GM23338 (cell line): Measurements from ENCODE around the gene ZP2. TPM values are rescaled to one million over a fixed set of nuclear protein-coding genes. Genes with fewer than 3 reads are reported as not detected.

ENCODE experiments used
- ATAC-seq: fragments of 200-7000 bp; cut with Tn5 transposase; 3 replicates; pipeline ENCODE4 v1.9.1; 2020
- DNase-seq: peaks from one replicate; pipeline ENCODE4 v3.0.0-alpha.2; 2015; ENCODE audit warnings: low spot score
- H2AFZ ChIP-seq: fragments of 200-600 bp; sonication (generic); 2 replicates; pipeline ENCODE4 v1.8.0; 2016; ENCODE audit warnings: antibody characterized with exemption, mild to moderate bottlenecking, moderate library complexity
- H3F3A ChIP-seq: fragments of 200-600 bp; sonication (generic); replicated peaks from 2 replicates; pipeline ENCODE4 v1.8.0; 2017; ENCODE audit warnings: antibody characterized with exemption, mixed run types, low read depth
- H3K27ac ChIP-seq: fragments of 200-600 bp; sonication (generic); 2 replicates; pipeline ENCODE4 v1.6.1; 2016; ENCODE audit warnings: low read depth
- H3K27me3 ChIP-seq: fragments of 200-600 bp; sonication (generic); 2 replicates; pipeline ENCODE4 v1.8.0; 2016; ENCODE audit warnings: mild to moderate bottlenecking, mixed run types, moderate library complexity; ENCODE audit not compliant: insufficient read depth
- H3K36me3 ChIP-seq: fragments of 200-600 bp; sonication (generic); 2 replicates; pipeline ENCODE4 v1.8.0; 2016; ENCODE audit warnings: mild to moderate bottlenecking; ENCODE audit not compliant: insufficient read depth
- H3K4me1 ChIP-seq: fragments of 200-600 bp; sonication (generic); 2 replicates; pipeline ENCODE4 v1.8.0; 2016; ENCODE audit warnings: mild to moderate bottlenecking, moderate library complexity; ENCODE audit not compliant: insufficient read depth
- H3K4me2 ChIP-seq: fragments of 200-600 bp; sonication (generic); 2 replicates; pipeline ENCODE4 v1.7.1; 2017; ENCODE audit warnings: mixed run types
- H3K4me3 ChIP-seq: fragments of 200-600 bp; sonication (generic); 2 replicates; pipeline ENCODE4 v1.6.1; 2016; ENCODE audit warnings: mixed run types
- H3K79me2 ChIP-seq: fragments of 200-600 bp; sonication (generic); replicated peaks from 2 replicates; pipeline ENCODE4 v1.8.0; 2017; ENCODE audit warnings: mild to moderate bottlenecking; ENCODE audit not compliant: insufficient read depth
- H3K9me2 ChIP-seq: fragments of 200-600 bp; sonication (generic); 2 replicates; pipeline ENCODE4 v1.8.0; 2017; ENCODE audit not compliant: insufficient read depth
- H4K20me1 ChIP-seq: fragments of 200-600 bp; sonication (generic); replicated peaks from 2 replicates; pipeline ENCODE4 v1.8.0; 2017; ENCODE audit warnings: mild to moderate bottlenecking; ENCODE audit not compliant: insufficient read depth
- H3K27ac Mint-ChIP-seq: 2 replicates; pipeline ENCODE4 v1.8.0; 2020; ENCODE audit warnings: inconsistent platforms, mild to moderate bottlenecking, moderate library complexity, mixed read lengths
- H3K27me3 Mint-ChIP-seq: 3 replicates; pipeline ENCODE4 v1.8.0; 2022; ENCODE audit warnings: low read depth, mild to moderate bottlenecking, moderate library complexity, mixed read lengths, inconsistent platforms; ENCODE audit not compliant: insufficient read depth, poor library complexity
- H3K36me3 Mint-ChIP-seq: 3 replicates; pipeline ENCODE4 v1.8.0; 2021; ENCODE audit warnings: low read depth, mild to moderate bottlenecking, inconsistent platforms, moderate library complexity, mixed read lengths
- H3K4me1 Mint-ChIP-seq: 3 replicates; pipeline ENCODE4 v1.8.0; 2020; ENCODE audit warnings: mild to moderate bottlenecking, inconsistent platforms, mixed read lengths
- H3K4me3 Mint-ChIP-seq: 3 replicates; pipeline ENCODE4 v1.8.0; 2021; ENCODE audit warnings: moderate library complexity, mild to moderate bottlenecking, inconsistent platforms, mixed read lengths
- H3K9me3 Mint-ChIP-seq: 3 replicates; pipeline ENCODE4 v1.8.0; 2020; ENCODE audit warnings: moderate library complexity, mild to moderate bottlenecking, inconsistent platforms, mixed read lengths
- CREB1 ChIP-seq: fragments of 250-450 bp; sonication (Bioruptor Pico); IDR thresholded peaks from 2 replicates; pipeline ENCODE4 v1.5.0; 2020; ENCODE audit warnings: low read depth, mild to moderate bottlenecking, moderate library complexity
- CTCF ChIP-seq, 2 experiments: fragments of 200-600 bp in 1 of 2; sonication (generic) in 1 of 2; conservative IDR thresholded peaks; 2 replicates each; pipeline versions ENCODE4 v1.5.1 to v1.6.1; 2016 to 2017; ENCODE audit warnings: antibody characterized with exemption in 2 of 2, low read depth in 2 of 2, mild to moderate bottlenecking in 2 of 2, moderate library complexity in 1 of 2
- EZH2 ChIP-seq: fragments of 200-600 bp; sonication (generic); IDR thresholded peaks from one replicate; pipeline ENCODE4 v1.8.0; 2017; ENCODE audit warnings: antibody characterized with exemption, mild to moderate bottlenecking, low read depth; ENCODE audit not compliant: unreplicated experiment
- EZH2phosphoT487 ChIP-seq: fragments of 200-600 bp; sonication (generic); IDR thresholded peaks from one replicate; pipeline ENCODE4 v1.8.1; 2018; ENCODE audit warnings: antibody characterized with exemption; ENCODE audit not compliant: unreplicated experiment
- JUNB ChIP-seq: IDR thresholded peaks from one replicate; pipeline ENCODE4 v1.6.1; 2016; ENCODE audit warnings: antibody characterized with exemption; ENCODE audit not compliant: unreplicated experiment
- NANOG ChIP-seq: IDR thresholded peaks from 2 replicates; pipeline ENCODE4 v1.6.1; 2016; ENCODE audit warnings: antibody characterized with exemption, borderline replicate concordance
- POLR2AphosphoS5 ChIP-seq: IDR thresholded peaks from 2 replicates; pipeline ENCODE4 v1.6.1; 2016; ENCODE audit warnings: antibody characterized with exemption, low read depth
- STAT1 ChIP-seq: IDR thresholded peaks from one replicate; pipeline ENCODE4 v1.6.1; 2016; ENCODE audit warnings: antibody characterized with exemption; ENCODE audit not compliant: unreplicated experiment
- ZNF114 ChIP-seq: fragments of 250-450 bp; sonication (Bioruptor Pico); IDR thresholded peaks from 2 replicates; pipeline ENCODE4 v1.5.0; 2020; ENCODE audit warnings: mild to moderate bottlenecking, moderate library complexity
- ZNF331 ChIP-seq: fragments of 250-450 bp; sonication (Bioruptor Pico); IDR thresholded peaks from 2 replicates; pipeline ENCODE4 v1.5.0; 2020; ENCODE audit warnings: low read depth, mild to moderate bottlenecking, moderate library complexity
- ZNF462 ChIP-seq: fragments of 250-450 bp; sonication (Bioruptor Pico); IDR thresholded peaks from 2 replicates; pipeline ENCODE4 v1.5.0; 2020; ENCODE audit warnings: mild to moderate bottlenecking, moderate library complexity
- polyA plus RNA-seq: library from polyadenylated mRNA; unstranded; fragments of >200 nt; fragmentation: Nextera tagmentation; extraction: Ambion mirVana; gene quantifications from 2 replicates; pipeline ENCODE4 v1.2.1, GENCODE V29; 2016
- total RNA-seq: library from RNA; depleted of rRNA; stranded (reverse); fragments of >200 nt; shearing (Covaris generic); gene quantifications from 2 replicates; pipeline ENCODE4 v1.2.3, GENCODE V29; 2014
- TF ChIP-seq, protein P1 (sequence below): IDR thresholded peaks from 2 replicates; pipeline ENCODE4 v1.6.1; 2016; ENCODE audit warnings: antibody characterized with exemption
- TF ChIP-seq, protein P2 (sequence below): IDR thresholded peaks from one replicate; pipeline ENCODE4 v1.6.1; 2018; ENCODE audit warnings: antibody characterized with exemption; ENCODE audit not compliant: unreplicated experiment

ZP2 gene
- total and polyA plus RNA-seq, 2 experiments from 2014 or later: not detected

- ATAC-seq: no peak
- TF ChIP-seq POLR2AphosphoS5 (no peak), ZNF462 (no peak), EZH2 (no peak), EZH2phosphoT487 (no peak), NANOG (no peak), CREB1 (CRISPR knock-in tag) (no peak), ZNF114 (CRISPR knock-in tag) (no peak), ZNF331 (CRISPR knock-in tag) (no peak), CTCF (conservative IDR thresholded peaks at IDR 0.05; ENCODE audit: low read depth in 2 of 2) (no peak), JUNB (no peak), STAT1 (no peak)
- TF ChIP-seq, protein P1, sequence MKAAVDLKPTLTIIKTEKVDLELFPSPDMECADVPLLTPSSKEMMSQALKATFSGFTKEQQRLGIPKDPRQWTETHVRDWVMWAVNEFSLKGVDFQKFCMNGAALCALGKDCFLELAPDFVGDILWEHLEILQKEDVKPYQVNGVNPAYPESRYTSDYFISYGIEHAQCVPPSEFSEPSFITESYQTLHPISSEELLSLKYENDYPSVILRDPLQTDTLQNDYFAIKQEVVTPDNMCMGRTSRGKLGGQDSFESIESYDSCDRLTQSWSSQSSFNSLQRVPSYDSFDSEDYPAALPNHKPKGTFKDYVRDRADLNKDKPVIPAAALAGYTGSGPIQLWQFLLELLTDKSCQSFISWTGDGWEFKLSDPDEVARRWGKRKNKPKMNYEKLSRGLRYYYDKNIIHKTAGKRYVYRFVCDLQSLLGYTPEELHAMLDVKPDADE: no peak
- TF ChIP-seq, protein P2, sequence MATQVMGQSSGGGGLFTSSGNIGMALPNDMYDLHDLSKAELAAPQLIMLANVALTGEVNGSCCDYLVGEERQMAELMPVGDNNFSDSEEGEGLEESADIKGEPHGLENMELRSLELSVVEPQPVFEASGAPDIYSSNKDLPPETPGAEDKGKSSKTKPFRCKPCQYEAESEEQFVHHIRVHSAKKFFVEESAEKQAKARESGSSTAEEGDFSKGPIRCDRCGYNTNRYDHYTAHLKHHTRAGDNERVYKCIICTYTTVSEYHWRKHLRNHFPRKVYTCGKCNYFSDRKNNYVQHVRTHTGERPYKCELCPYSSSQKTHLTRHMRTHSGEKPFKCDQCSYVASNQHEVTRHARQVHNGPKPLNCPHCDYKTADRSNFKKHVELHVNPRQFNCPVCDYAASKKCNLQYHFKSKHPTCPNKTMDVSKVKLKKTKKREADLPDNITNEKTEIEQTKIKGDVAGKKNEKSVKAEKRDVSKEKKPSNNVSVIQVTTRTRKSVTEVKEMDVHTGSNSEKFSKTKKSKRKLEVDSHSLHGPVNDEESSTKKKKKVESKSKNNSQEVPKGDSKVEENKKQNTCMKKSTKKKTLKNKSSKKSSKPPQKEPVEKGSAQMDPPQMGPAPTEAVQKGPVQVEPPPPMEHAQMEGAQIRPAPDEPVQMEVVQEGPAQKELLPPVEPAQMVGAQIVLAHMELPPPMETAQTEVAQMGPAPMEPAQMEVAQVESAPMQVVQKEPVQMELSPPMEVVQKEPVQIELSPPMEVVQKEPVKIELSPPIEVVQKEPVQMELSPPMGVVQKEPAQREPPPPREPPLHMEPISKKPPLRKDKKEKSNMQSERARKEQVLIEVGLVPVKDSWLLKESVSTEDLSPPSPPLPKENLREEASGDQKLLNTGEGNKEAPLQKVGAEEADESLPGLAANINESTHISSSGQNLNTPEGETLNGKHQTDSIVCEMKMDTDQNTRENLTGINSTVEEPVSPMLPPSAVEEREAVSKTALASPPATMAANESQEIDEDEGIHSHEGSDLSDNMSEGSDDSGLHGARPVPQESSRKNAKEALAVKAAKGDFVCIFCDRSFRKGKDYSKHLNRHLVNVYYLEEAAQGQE: no peak
- Histone ChIP-seq H3K9me2 (peaks cover 8% of the 10 kb centered on the region; the same call in 1 of the 2 replicates), H3F3A (no peaks in the 10 kb centered on the region), H2AFZ (no peak overlapping the region), H3K36me3 (no peaks in the 10 kb centered on the region), H3K79me2 (no peaks in the 10 kb centered on the region), H3K4me3 (no peak overlapping the region), H3K27ac (no peak overlapping the region), H3K27me3 (no peaks in the 10 kb centered on the region), H4K20me1 (no peaks in the 10 kb centered on the region), H3K4me2 (no peak overlapping the region), H3K4me1 (peaks cover 3% of the 10 kb centered on the region; the same call in 1 of the 2 replicates)
- DNase-seq: no peak
- peaks cover 2% of the 10 kb centered on the region for H3K27me3 Mint-ChIP-seq
- no peak overlapping the region for H3K4me3 Mint-ChIP-seq
- H3K9me3 Mint-ChIP-seq: no peaks in the 10 kb centered on the region
- no peaks in the 10 kb centered on the region for H3K36me3 Mint-ChIP-seq
- no peak overlapping the region for H3K27ac Mint-ChIP-seq
- peaks cover under 1% of the 10 kb centered on the region; the same call in 1 of the 3 replicates for H3K4me1 Mint-ChIP-seq
Measured at GRCh38 chr16:21208446-21209230, 2.7 kb downstream of the ZP2 start.
